WTC11 (cell line): ENCODE data around the gene RPP30. TPM values are rescaled to one million over a fixed set of nuclear protein-coding genes. Genes with fewer than 3 reads are reported as not detected.

ENCODE experiments used
- ATAC-seq: fragments of 200-7000 bp; cut with Tn5 transposase; 2 replicates; pipeline ENCODE4 v1.10.0; 2021; ENCODE audit warnings: mild to moderate bottlenecking, moderate library complexity
- CTCF ChIA-PET: fragments of 300-600 bp; sonication (Branson Sonifier 250); formaldehyde crosslinking; loops from one replicate; lab custom pipeline; 2021; ENCODE audit warnings: antibody characterized with exemption; lab: Charles Lee
- POLR2A ChIA-PET: fragments of 350-600 bp; sonication (Branson Sonifier 250); formaldehyde crosslinking; loops from one replicate; lab custom pipeline; 2021; ENCODE audit warnings: antibody characterized with exemption; lab: Charles Lee
- DNase-seq: peaks from one replicate; pipeline ENCODE4 v3.0.0; 2021; ENCODE audit warnings: low spot score
- H3K27ac Mint-ChIP-seq: 2 replicates; pipeline ENCODE4 v1.8.0; 2021; ENCODE audit warnings: mixed read lengths
- H3K27me3 Mint-ChIP-seq: 2 replicates; pipeline ENCODE4 v1.8.0; 2021; ENCODE audit warnings: low read depth, mild to moderate bottlenecking, moderate library complexity, mixed read lengths
- H3K36me3 Mint-ChIP-seq: 2 replicates; pipeline ENCODE4 v1.8.0; 2021; ENCODE audit warnings: mixed read lengths
- H3K4me1 Mint-ChIP-seq: 2 replicates; pipeline ENCODE4 v1.8.0; 2022; ENCODE audit warnings: mixed read lengths
- H3K4me3 Mint-ChIP-seq: 2 replicates; pipeline ENCODE4 v1.8.0; 2021; ENCODE audit warnings: mild to moderate bottlenecking, moderate library complexity, mixed read lengths
- H3K9me3 Mint-ChIP-seq: 2 replicates; pipeline ENCODE4 v1.8.0; 2021; ENCODE audit warnings: mixed read lengths
- AFF4 ChIP-seq: sonication (generic); formaldehyde crosslinking; IDR thresholded peaks from 2 replicates; pipeline ENCODE4 v1.8.1; 2023; ENCODE audit warnings: mild to moderate bottlenecking, missing genetic modification reagents, borderline replicate concordance
- E2F5 ChIP-seq: sonication (generic); formaldehyde crosslinking; IDR thresholded peaks from 2 replicates; pipeline ENCODE4 v1.8.1; 2022; ENCODE audit warnings: mild to moderate bottlenecking, moderate library complexity, missing genetic modification reagents
- FOXK1 ChIP-seq: sonication (generic); formaldehyde crosslinking; IDR thresholded peaks from 2 replicates; pipeline ENCODE4 v1.8.0; 2022; ENCODE audit warnings: mild to moderate bottlenecking, moderate library complexity, missing genetic modification reagents
- GRHL2 ChIP-seq: fragments of 250-450 bp; sonication (Bioruptor Pico); IDR thresholded peaks from 2 replicates; pipeline ENCODE4 v1.8.0; 2022; ENCODE audit warnings: mild to moderate bottlenecking, moderate library complexity; ENCODE audit not compliant: insufficient replicate concordance, severe bottlenecking
- IRF1 ChIP-seq: sonication (generic); formaldehyde crosslinking; IDR thresholded peaks from 2 replicates; pipeline ENCODE4 v1.8.0; 2023; ENCODE audit warnings: missing genetic modification reagents
- JAZF1 ChIP-seq: fragments of 250-450 bp; sonication (Bioruptor Pico); IDR thresholded peaks from 2 replicates; pipeline ENCODE4 v1.9.0; 2021; ENCODE audit warnings: moderate library complexity, mild to moderate bottlenecking, inconsistent platforms
- KAT7 ChIP-seq: sonication (generic); formaldehyde crosslinking; IDR thresholded peaks from 2 replicates; pipeline ENCODE4 v1.8.1; 2023; ENCODE audit warnings: missing genetic modification reagents, mild to moderate bottlenecking, borderline replicate concordance
- NFYB ChIP-seq: sonication (generic); formaldehyde crosslinking; conservative IDR thresholded peaks from 2 replicates; pipeline ENCODE4 v1.8.0; 2022; ENCODE audit warnings: low read depth, missing genetic modification reagents
- RELA ChIP-seq: sonication (generic); formaldehyde crosslinking; IDR thresholded peaks from 2 replicates; pipeline ENCODE4 v1.8.1; 2022; ENCODE audit warnings: missing genetic modification reagents, mild to moderate bottlenecking, borderline replicate concordance
- RORB ChIP-seq: fragments of 250-450 bp; sonication (Bioruptor Pico); IDR thresholded peaks from 2 replicates; pipeline ENCODE4 v1.9.0; 2021; ENCODE audit warnings: mild to moderate bottlenecking
- TEAD4 ChIP-seq: sonication (generic); formaldehyde crosslinking; IDR thresholded peaks from 2 replicates; pipeline ENCODE4 v1.8.0; 2022; ENCODE audit warnings: mild to moderate bottlenecking, missing genetic modification reagents
- TP53 ChIP-seq: sonication (generic); formaldehyde crosslinking; IDR thresholded peaks from 2 replicates; pipeline ENCODE4 v1.8.1; 2023; ENCODE audit warnings: mild to moderate bottlenecking, missing genetic modification reagents
- USF2 ChIP-seq: sonication (generic); formaldehyde crosslinking; IDR thresholded peaks from 2 replicates; pipeline ENCODE4 v1.8.1; 2023; ENCODE audit warnings: mild to moderate bottlenecking, missing genetic modification reagents, moderate library complexity
- ZBTB21 ChIP-seq: sonication (generic); formaldehyde crosslinking; IDR thresholded peaks from 2 replicates; pipeline ENCODE4 v1.8.1; 2023; ENCODE audit warnings: mild to moderate bottlenecking, missing genetic modification reagents, borderline replicate concordance
- total RNA-seq: library from RNA; stranded (reverse); gene quantifications from 3 replicates; pipeline ENCODE4 v1.2.3, GENCODE V29; 2021
- TF ChIP-seq, protein P1 (sequence below): sonication (generic); formaldehyde crosslinking; IDR thresholded peaks from 2 replicates; pipeline ENCODE4 v1.8.0; 2022; ENCODE audit warnings: missing genetic modification reagents
- TF ChIP-seq, protein P2 (sequence below): sonication (generic); formaldehyde crosslinking; IDR thresholded peaks from 2 replicates; pipeline ENCODE4 v1.8.1; 2022; ENCODE audit warnings: mild to moderate bottlenecking, missing genetic modification reagents, moderate library complexity, borderline replicate concordance
- TF ChIP-seq, protein P3 (sequence below): sonication (generic); formaldehyde crosslinking; IDR thresholded peaks from 2 replicates; pipeline ENCODE4 v1.8.1; 2022; ENCODE audit warnings: low read depth, mild to moderate bottlenecking, moderate library complexity, missing genetic modification reagents, borderline replicate concordance
- TF ChIP-seq, protein P4 (sequence below): sonication (generic); formaldehyde crosslinking; conservative IDR thresholded peaks from 2 replicates; pipeline ENCODE4 v1.8.1; 2023; ENCODE audit warnings: mild to moderate bottlenecking, low read depth, missing genetic modification reagents, moderate library complexity

Gene RPP30
- total RNA-seq, 1 experiment from 2014 or later: 56.4 TPM

- Mint-ChIP-seq H3K9me3 (no peaks in the 10 kb centered on the region), H3K36me3 (no peaks in the 10 kb centered on the region), H3K4me3 (no peak overlapping the region), H3K4me1 (peaks cover 36% of the 10 kb centered on the region), H3K27ac (no peak overlapping the region), H3K27me3 (peaks cover 100% of the 10 kb centered on the region)
- CTCF ChIA-PET: interaction anchor here (1.9 kb wide), 1 partner anchor 15 kb away, joined by 12 read pairs; no protein-coding TSS in a partner anchor
- POLR2A ChIA-PET: no interaction called here
- no peak for TF ChIP-seq RORB (CRISPR knock-in tag)
- TF ChIP-seq KAT7 (CRISPR knock-in tag): no peak
- TF ChIP-seq GRHL2 (CRISPR knock-in tag): no peak
- no peak for TF ChIP-seq TP53 (CRISPR knock-in tag)
- TF ChIP-seq USF2 (CRISPR knock-in tag): no peak
- TF ChIP-seq NFYB (CRISPR knock-in tag): no peak
- TF ChIP-seq, protein P1, sequence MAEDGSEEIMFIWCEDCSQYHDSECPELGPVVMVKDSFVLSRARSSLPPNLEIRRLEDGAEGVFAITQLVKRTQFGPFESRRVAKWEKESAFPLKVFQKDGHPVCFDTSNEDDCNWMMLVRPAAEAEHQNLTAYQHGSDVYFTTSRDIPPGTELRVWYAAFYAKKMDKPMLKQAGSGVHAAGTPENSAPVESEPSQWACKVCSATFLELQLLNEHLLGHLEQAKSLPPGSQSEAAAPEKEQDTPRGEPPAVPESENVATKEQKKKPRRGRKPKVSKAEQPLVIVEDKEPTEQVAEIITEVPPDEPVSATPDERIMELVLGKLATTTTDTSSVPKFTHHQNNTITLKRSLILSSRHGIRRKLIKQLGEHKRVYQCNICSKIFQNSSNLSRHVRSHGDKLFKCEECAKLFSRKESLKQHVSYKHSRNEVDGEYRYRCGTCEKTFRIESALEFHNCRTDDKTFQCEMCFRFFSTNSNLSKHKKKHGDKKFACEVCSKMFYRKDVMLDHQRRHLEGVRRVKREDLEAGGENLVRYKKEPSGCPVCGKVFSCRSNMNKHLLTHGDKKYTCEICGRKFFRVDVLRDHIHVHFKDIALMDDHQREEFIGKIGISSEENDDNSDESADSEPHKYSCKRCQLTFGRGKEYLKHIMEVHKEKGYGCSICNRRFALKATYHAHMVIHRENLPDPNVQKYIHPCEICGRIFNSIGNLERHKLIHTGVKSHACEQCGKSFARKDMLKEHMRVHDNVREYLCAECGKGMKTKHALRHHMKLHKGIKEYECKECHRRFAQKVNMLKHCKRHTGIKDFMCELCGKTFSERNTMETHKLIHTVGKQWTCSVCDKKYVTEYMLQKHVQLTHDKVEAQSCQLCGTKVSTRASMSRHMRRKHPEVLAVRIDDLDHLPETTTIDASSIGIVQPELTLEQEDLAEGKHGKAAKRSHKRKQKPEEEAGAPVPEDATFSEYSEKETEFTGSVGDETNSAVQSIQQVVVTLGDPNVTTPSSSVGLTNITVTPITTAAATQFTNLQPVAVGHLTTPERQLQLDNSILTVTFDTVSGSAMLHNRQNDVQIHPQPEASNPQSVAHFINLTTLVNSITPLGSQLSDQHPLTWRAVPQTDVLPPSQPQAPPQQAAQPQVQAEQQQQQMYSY (CRISPR knock-in tag): no peak
- no peak for TF ChIP-seq TEAD4 (CRISPR knock-in tag)
- ATAC-seq (no peak), DNase-seq (no peak)
Observed at GRCh38 chr10:90927293-90927692, 55.5 kb downstream of the RPP30 start.

DNA sequence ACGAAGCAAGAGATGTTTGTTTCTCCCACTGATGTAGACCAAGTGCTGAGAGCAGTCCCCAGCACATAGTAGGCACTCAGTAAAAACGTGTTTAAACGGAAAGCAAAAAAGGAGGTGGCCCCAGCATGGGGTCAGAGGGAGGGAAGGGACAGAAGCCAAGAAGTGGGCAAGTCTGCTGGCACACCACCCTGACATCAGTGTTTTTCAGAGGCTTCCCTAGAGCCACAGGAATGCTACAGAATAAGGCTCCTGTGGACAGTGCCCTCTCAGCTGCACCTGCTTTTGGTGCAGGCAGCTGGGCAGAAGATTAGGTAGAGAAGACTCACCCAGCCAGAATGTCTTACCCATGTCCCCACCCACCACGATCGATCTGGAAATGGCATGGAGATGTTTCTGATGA lies 57.4 kb downstream of the RPP30 start:
- no peaks in the 10 kb centered on the region for H3K9me3 Mint-ChIP-seq
- no peaks in the 10 kb centered on the region for H3K36me3 Mint-ChIP-seq
- H3K27me3 Mint-ChIP-seq: peaks cover 100% of the 10 kb centered on the region
- DNase-seq: no peak
- H3K27ac Mint-ChIP-seq: no peak overlapping the region
- peaks cover 36% of the 10 kb centered on the region for H3K4me1 Mint-ChIP-seq
- ChIA-PET POLR2A (interaction anchor here (1.1 kb wide), 1 partner anchor 11 kb away, joined by 3 read pairs; no protein-coding TSS in a partner anchor), CTCF (interaction anchor here (2.3 kb wide), 1 partner anchor 17 kb away, joined by 16 read pairs; no protein-coding TSS in a partner anchor)
- no peak overlapping the region for H3K4me3 Mint-ChIP-seq
- no peak for ATAC-seq
- no peak for TF ChIP-seq FOXK1 (CRISPR knock-in tag)
- TF ChIP-seq, protein P2, sequence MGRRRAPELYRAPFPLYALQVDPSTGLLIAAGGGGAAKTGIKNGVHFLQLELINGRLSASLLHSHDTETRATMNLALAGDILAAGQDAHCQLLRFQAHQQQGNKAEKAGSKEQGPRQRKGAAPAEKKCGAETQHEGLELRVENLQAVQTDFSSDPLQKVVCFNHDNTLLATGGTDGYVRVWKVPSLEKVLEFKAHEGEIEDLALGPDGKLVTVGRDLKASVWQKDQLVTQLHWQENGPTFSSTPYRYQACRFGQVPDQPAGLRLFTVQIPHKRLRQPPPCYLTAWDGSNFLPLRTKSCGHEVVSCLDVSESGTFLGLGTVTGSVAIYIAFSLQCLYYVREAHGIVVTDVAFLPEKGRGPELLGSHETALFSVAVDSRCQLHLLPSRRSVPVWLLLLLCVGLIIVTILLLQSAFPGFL (CRISPR knock-in tag): no peak
- TF ChIP-seq ZBTB21: no peak
- TF ChIP-seq JAZF1: no peak
- no peak for TF ChIP-seq E2F5 (CRISPR knock-in tag)
- TF ChIP-seq, protein P3, sequence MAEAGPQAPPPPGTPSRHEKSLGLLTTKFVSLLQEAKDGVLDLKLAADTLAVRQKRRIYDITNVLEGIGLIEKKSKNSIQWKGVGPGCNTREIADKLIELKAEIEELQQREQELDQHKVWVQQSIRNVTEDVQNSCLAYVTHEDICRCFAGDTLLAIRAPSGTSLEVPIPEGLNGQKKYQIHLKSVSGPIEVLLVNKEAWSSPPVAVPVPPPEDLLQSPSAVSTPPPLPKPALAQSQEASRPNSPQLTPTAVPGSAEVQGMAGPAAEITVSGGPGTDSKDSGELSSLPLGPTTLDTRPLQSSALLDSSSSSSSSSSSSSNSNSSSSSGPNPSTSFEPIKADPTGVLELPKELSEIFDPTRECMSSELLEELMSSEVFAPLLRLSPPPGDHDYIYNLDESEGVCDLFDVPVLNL: no peak
- TF ChIP-seq AFF4 (CRISPR knock-in tag): no peak
- TF ChIP-seq, protein P4, sequence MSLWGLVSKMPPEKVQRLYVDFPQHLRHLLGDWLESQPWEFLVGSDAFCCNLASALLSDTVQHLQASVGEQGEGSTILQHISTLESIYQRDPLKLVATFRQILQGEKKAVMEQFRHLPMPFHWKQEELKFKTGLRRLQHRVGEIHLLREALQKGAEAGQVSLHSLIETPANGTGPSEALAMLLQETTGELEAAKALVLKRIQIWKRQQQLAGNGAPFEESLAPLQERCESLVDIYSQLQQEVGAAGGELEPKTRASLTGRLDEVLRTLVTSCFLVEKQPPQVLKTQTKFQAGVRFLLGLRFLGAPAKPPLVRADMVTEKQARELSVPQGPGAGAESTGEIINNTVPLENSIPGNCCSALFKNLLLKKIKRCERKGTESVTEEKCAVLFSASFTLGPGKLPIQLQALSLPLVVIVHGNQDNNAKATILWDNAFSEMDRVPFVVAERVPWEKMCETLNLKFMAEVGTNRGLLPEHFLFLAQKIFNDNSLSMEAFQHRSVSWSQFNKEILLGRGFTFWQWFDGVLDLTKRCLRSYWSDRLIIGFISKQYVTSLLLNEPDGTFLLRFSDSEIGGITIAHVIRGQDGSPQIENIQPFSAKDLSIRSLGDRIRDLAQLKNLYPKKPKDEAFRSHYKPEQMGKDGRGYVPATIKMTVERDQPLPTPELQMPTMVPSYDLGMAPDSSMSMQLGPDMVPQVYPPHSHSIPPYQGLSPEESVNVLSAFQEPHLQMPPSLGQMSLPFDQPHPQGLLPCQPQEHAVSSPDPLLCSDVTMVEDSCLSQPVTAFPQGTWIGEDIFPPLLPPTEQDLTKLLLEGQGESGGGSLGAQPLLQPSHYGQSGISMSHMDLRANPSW: no peak
- no peak for TF ChIP-seq RORB (CRISPR knock-in tag)
- no peak for TF ChIP-seq RELA (CRISPR knock-in tag)
- TF ChIP-seq IRF1: no peak
